Sigmoid colon (tissue), 4 donors: ENCODE results near the gene SLC22A5.

Experiments used
- EP300 ChIP-seq, 4 donors: sonication (generic); formaldehyde crosslinking; IDR thresholded peaks; one replicate each; pipeline ENCODE4 v1.6.1; 2017; ENCODE audit warnings: antibody characterized with exemption in 4 of 4
- POLR2A ChIP-seq, 2 donors: fragments of 450-650 bp; IDR thresholded peaks; one replicate each; pipeline ENCODE4 v1.6.1; 2016; ENCODE audit warnings: antibody characterized with exemption in 2 of 2, mild to moderate bottlenecking in 2 of 2, moderate library complexity in 2 of 2

DNA sequence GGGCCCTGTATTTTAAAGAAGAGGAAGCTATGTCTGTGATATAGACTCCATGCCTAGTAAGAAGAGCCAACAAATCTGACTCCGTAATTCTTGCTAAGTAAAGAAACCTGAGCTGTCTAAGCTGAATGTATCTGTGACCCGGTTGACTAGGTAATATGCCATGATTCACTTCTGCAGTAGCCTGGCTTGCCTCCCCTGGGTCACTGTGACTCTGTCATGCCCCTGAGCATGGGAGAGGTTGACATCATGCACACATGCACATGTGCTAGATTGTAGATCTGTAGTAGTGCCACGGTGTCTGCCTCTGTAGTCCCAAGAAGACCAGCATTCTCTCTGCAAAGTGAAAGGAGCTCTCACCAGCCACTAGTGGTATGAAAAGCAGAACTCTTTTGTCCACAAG, 9.1 kb downstream of the SLC22A5 start:
- TF ChIP-seq POLR2A (IDR thresholded peaks at IDR 0.05) (no peak), EP300 (IDR thresholded peaks at IDR 0.05) (no peak)
